ENCODE data around the gene LMX1A.

LMX1A gene

GRCh38 chr1:165217958-165218357 is 138.6 kb downstream of the LMX1A start:
- CTCF ChIA-PET, result interaction anchor here (0.8 kb wide), 1 partner anchor 72 kb away, joined by 3 read pairs; no protein-coding TSS in a partner anchor

More at GRCh38 chr1:165217958-165218357, 138.6 kb downstream of the LMX1A start:
- Histone ChIP-seq H3K9me3 (ENCODE audit: control insufficient read depth, insufficient read depth, low read depth, low read length) (no peaks in the 10 kb centered on the region), H3K4me1 (ENCODE audit: control insufficient read depth, insufficient read depth, low read length) (no peaks in the 10 kb centered on the region; the same call in 1 of the 2 replicates), H3K36me3 (ENCODE audit: control insufficient read depth in 2 of 2, insufficient read depth in 1 of 2, low read length in 2 of 2) (no peaks in the 10 kb centered on the region), H3K27ac (ENCODE audit: extremely low read depth, low read depth, low read length) (no peak overlapping the region), H3K4me3 (ENCODE audit: low read depth, low read length) (no peak overlapping the region)
- TF ChIP-seq ZNF114 (tag by site-specific recombination; IDR thresholded peaks at IDR 0.05), result no peak
- TF ChIP-seq ZNF280D (tag by site-specific recombination; IDR thresholded peaks at IDR 0.05), result no peak
- TF ChIP-seq PRDM2 (tag by site-specific recombination; IDR thresholded peaks at IDR 0.05; ENCODE audit: borderline replicate concordance), result no peak
- TF ChIP-seq ZNF132 (tag by site-specific recombination; IDR thresholded peaks at IDR 0.05; ENCODE audit: borderline replicate concordance), result no peak
- TF ChIP-seq ZNF133 (tag by site-specific recombination; IDR thresholded peaks at IDR 0.05), result no peak
- no peak for TF ChIP-seq ZBTB6 (tag by site-specific recombination; IDR thresholded peaks at IDR 0.05)
- no peak for TF ChIP-seq ZNF350 (tag by site-specific recombination; IDR thresholded peaks at IDR 0.05)
- no peak for TF ChIP-seq ZBTB17 (tag by site-specific recombination; IDR thresholded peaks at IDR 0.05)
- no peak for TF ChIP-seq ZNF513 (tag by site-specific recombination; IDR thresholded peaks at IDR 0.05)
- TF ChIP-seq ZNF677 (tag by site-specific recombination; IDR thresholded peaks at IDR 0.05), result no peak
- TF ChIP-seq INSM2 (tag by site-specific recombination; IDR thresholded peaks at IDR 0.05), result no peak
- TF ChIP-seq HOXD13 (CRISPR knock-in tag; IDR thresholded peaks at IDR 0.05; ENCODE audit: borderline replicate concordance), result no peak
- TF ChIP-seq SCRT1 (tag by site-specific recombination; IDR thresholded peaks at IDR 0.05; ENCODE audit: borderline replicate concordance), result no peak
- POLR2A ChIA-PET, result no interaction called here

Data from HEK293 (cell line).